K562 (cell line): ENCODE results near the gene LRRC47. TPM values are rescaled to one million over a fixed set of nuclear protein-coding genes. Genes with fewer than 3 reads are reported as not detected.

ENCODE experiments used
- BRCA1 ChIP-seq, 2 experiments: fragments of 450-650 bp in 1 of 2; sonication (generic) in 1 of 2; formaldehyde crosslinking in 1 of 2; IDR thresholded peaks; 2 replicates each; pipeline versions ENCODE4 v1.5.0 to v1.6.1; 2017 to 2020; ENCODE audit warnings: mild to moderate bottlenecking in 1 of 2, missing genetic modification reagents in 1 of 2
- CEBPG ChIP-seq, 3 experiments: fragments of 200-800 bp in 1 of 3; sonication (Bioruptor generic) in 1 of 3; sonication (generic) in 1 of 3; formaldehyde crosslinking in 1 of 3; IDR thresholded peaks in 2 of 3; conservative IDR thresholded peaks in 1 of 3; 2 replicates each; pipeline versions ENCODE4 v1.6.1 to v1.8.0; 2016 to 2022; ENCODE audit warnings: missing compliant biosample characterization in 2 of 3, missing genetic modification characterization in 2 of 3, mild to moderate bottlenecking in 1 of 3, missing genetic modification reagents in 1 of 3
- E2F1 ChIP-seq: sonication (generic); formaldehyde crosslinking; IDR thresholded peaks from 2 replicates; pipeline ENCODE4 v1.8.1; 2023; ENCODE audit warnings: mild to moderate bottlenecking, missing genetic modification reagents, moderate library complexity
- ETS1 ChIP-seq: conservative IDR thresholded peaks from 2 replicates; pipeline ENCODE4 v1.6.1; 2011; ENCODE audit warnings: low read depth, mild to moderate bottlenecking, low read length; ENCODE audit not compliant: control insufficient read depth
- FOXM1 ChIP-seq, 2 experiments: fragments of 450-650 bp in 1 of 2; sonication (generic) in 1 of 2; formaldehyde crosslinking in 1 of 2; IDR thresholded peaks; 2 replicates each; pipeline versions ENCODE4 v1.6.1 to v1.9.0; 2017 to 2022; ENCODE audit warnings: low read depth in 2 of 2, mild to moderate bottlenecking in 2 of 2, missing genetic modification reagents in 1 of 2, moderate library complexity in 1 of 2
- HMGXB4 ChIP-seq: sonication (generic); formaldehyde crosslinking; IDR thresholded peaks from 2 replicates; pipeline ENCODE4 v1.8.1; 2023; ENCODE audit warnings: mild to moderate bottlenecking, missing genetic modification reagents
- ID3 ChIP-seq, 2 experiments: fragments of 250-450 bp in 1 of 2; fragments of 450-650 bp in 1 of 2; sonication (Bioruptor Pico) in 1 of 2; IDR thresholded peaks; 2 replicates each; pipeline versions ENCODE4 v1.6.1 to v1.8.0; 2016 to 2021; ENCODE audit warnings: mild to moderate bottlenecking in 2 of 2, moderate library complexity in 2 of 2, missing compliant biosample characterization in 1 of 2, missing genetic modification characterization in 1 of 2
- RBFOX2 ChIP-seq: fragments of 200-400 bp; formaldehyde crosslinking; IDR thresholded peaks from 2 replicates; pipeline ENCODE4 v1.6.1; 2017; ENCODE audit warnings: low read depth, mild to moderate bottlenecking, low read length, moderate library complexity
- SUPT5H ChIP-seq: fragments of 450-650 bp; IDR thresholded peaks from 2 replicates; pipeline ENCODE4 v1.6.1; 2016
- USF2 ChIP-seq: sonication (generic); formaldehyde crosslinking; IDR thresholded peaks from 2 replicates; pipeline ENCODE4 v1.5.0; 2020; ENCODE audit warnings: missing genetic modification reagents
- ZNF239 ChIP-seq: fragments of 250-450 bp; sonication (Bioruptor Pico); IDR thresholded peaks from 2 replicates; pipeline ENCODE4 v1.4.0; 2020; ENCODE audit warnings: mild to moderate bottlenecking
- ZNF445 ChIP-seq: fragments of 250-450 bp; sonication (Bioruptor Pico); IDR thresholded peaks from 2 replicates; pipeline ENCODE4 v1.4.0; 2020; ENCODE audit warnings: low read depth, mild to moderate bottlenecking, moderate library complexity
- ZNF592 ChIP-seq: fragments of 450-650 bp; IDR thresholded peaks from 2 replicates; pipeline ENCODE4 v1.6.1; 2017; ENCODE audit warnings: antibody characterized with exemption, mild to moderate bottlenecking
- ZNF766 ChIP-seq: fragments of 200-800 bp; sonication (Bioruptor generic); conservative IDR thresholded peaks from 2 replicates; pipeline ENCODE4 v1.6.1; 2016; ENCODE audit warnings: missing genetic modification characterization, missing compliant biosample characterization
- polyA plus RNA-seq, 8 experiments: library from polyadenylated mRNA; depleted of rRNA in 4 of 8; stranded (reverse) in 5 of 8; unstranded in 3 of 8; fragments of >200 nt; fragmentation: Nextera tagmentation in 2 of 8; fragmentation: Illumina TruSeq in 1 of 8; extraction: Ambion mirVana in 2 of 8; extraction: Trizol in 1 of 8; gene quantifications; 2 replicates each; pipeline versions ENCODE4 v1.2.1 to v1.2.3, GENCODE V29; 2011 to 2014; ENCODE audit warnings: inconsistent platforms in 1 of 8, missing spikeins in 1 of 8
- total RNA-seq, 7 experiments: library from RNA; depleted of rRNA in 6 of 7; stranded (reverse); fragments of >200 nt in 6 of 7; fragmentation: Illumina TruSeq in 2 of 7; extraction: Trizol in 2 of 7; gene quantifications; 2 replicates each; pipeline versions ENCODE4 v1.2.1 to v1.2.3, GENCODE V29; 2011 to 2021; ENCODE audit warnings: low replicate concordance in 1 of 7

The LRRC47 gene
- total and polyA plus RNA-seq, 9 of the 15 experiments (the other 6 are each of a cell fraction or from before 2014, with no cell fraction given), result 4.6 to 68.0 (median 35.9) TPM

- TF ChIP-seq SUPT5H (peak; percentile 75), ETS1 (peak; percentile 45; the same call in 1 of the 2 replicates), HMGXB4 (CRISPR knock-in tag) (0 out of 2 replicates have a peak, but pooled peaks have one; percentile 72), CEBPG (CRISPR knock-in tag; IDR thresholded peaks at IDR 0.05) (no peak; the same call in 1 of the 2 replicates), CEBPG (tag; conservative IDR thresholded peaks at IDR 0.05 in 1 of 2, IDR thresholded peaks at IDR 0.05 in 1 of 2) (no peak), RBFOX2 (peak; percentile 72), ZNF766 (CRISPR knock-in tag) (no peak), ZNF445 (CRISPR knock-in tag) (no peak), ZNF592 (no peak), USF2 (CRISPR knock-in tag) (peak; percentile 66), E2F1 (CRISPR knock-in tag) (peak; percentile 44; the same call in 1 of the 2 replicates), FOXM1 (IDR thresholded peaks at IDR 0.05; ENCODE audit: low read depth) (no peak), FOXM1 (CRISPR knock-in tag; IDR thresholded peaks at IDR 0.05; ENCODE audit: low read depth) (0 out of 2 replicates have a peak, but pooled peaks have one; percentile 12), ZNF239 (no peak), ID3 (CRISPR knock-in tag; IDR thresholded peaks at IDR 0.05) (no peak), ID3 (tag; IDR thresholded peaks at IDR 0.05) (no peak), BRCA1 (IDR thresholded peaks at IDR 0.05) (no peak), BRCA1 (CRISPR knock-in tag; IDR thresholded peaks at IDR 0.05) (no peak)
These were observed 24.1 kb downstream of the LRRC47 start (continued) for GRCh38 chr1:3772027-3772714.
